MM.1S (cell line): ENCODE measurements around the gene MAGI1.

ENCODE experiments used
- DNase-seq: peaks from one replicate; pipeline ENCODE4 v3.0.0-alpha.2; 2015
- H2AFZ ChIP-seq: fragments of 300-600 bp; sonication (generic); 2 replicates; pipeline ENCODE4 v1.6.0; 2016; ENCODE audit warnings: antibody characterized with exemption, low read length
- H3F3A ChIP-seq: fragments of 300-600 bp; sonication (generic); 2 replicates; pipeline ENCODE4 v1.6.1; 2016; ENCODE audit warnings: mild to moderate bottlenecking, antibody characterized with exemption, low read length, moderate library complexity, mixed read lengths; ENCODE audit not compliant: insufficient read depth
- H3K27ac ChIP-seq: fragments of 300-600 bp; sonication (generic); 2 replicates; pipeline ENCODE4 v1.5.1; 2016; ENCODE audit warnings: mild to moderate bottlenecking, low read length
- H3K27me3 ChIP-seq: fragments of 300-600 bp; sonication (generic); replicated peaks from 2 replicates; pipeline ENCODE4 v1.6.0; 2016; ENCODE audit warnings: low read length; ENCODE audit not compliant: insufficient read depth
- H3K36me3 ChIP-seq: fragments of 300-600 bp; sonication (generic); replicated peaks from 2 replicates; pipeline ENCODE4 v1.6.1; 2016; ENCODE audit warnings: mild to moderate bottlenecking, low read length, mixed read lengths; ENCODE audit not compliant: insufficient read depth
- H3K4me1 ChIP-seq: fragments of 300-600 bp; sonication (generic); 2 replicates; pipeline ENCODE4 v1.6.1; 2016; ENCODE audit warnings: low read length, mixed read lengths
- H3K4me2 ChIP-seq: fragments of 300-600 bp; sonication (generic); 2 replicates; pipeline ENCODE4 v1.6.0; 2016; ENCODE audit warnings: low read depth, low read length
- H3K4me3 ChIP-seq: fragments of 300-600 bp; sonication (generic); 2 replicates; pipeline ENCODE4 v1.5.1; 2016; ENCODE audit warnings: low read length, mixed read lengths
- H3K79me2 ChIP-seq: fragments of 300-600 bp; sonication (generic); 2 replicates; pipeline ENCODE4 v1.6.1; 2016; ENCODE audit warnings: mixed run types, low read length, mixed read lengths
- H3K9ac ChIP-seq: fragments of 300-600 bp; sonication (generic); 2 replicates; pipeline ENCODE4 v1.6.1; 2016; ENCODE audit warnings: low read length, mixed read lengths
- H3K9me2 ChIP-seq: fragments of 300-600 bp; sonication (generic); replicated peaks from 2 replicates; pipeline ENCODE4 v1.6.1; 2016; ENCODE audit warnings: mild to moderate bottlenecking, low read length, mixed read lengths; ENCODE audit not compliant: insufficient read depth
- H3K9me3 ChIP-seq: fragments of 300-600 bp; sonication (generic); replicated peaks from 2 replicates; pipeline ENCODE4 v1.6.1; 2016; ENCODE audit warnings: mild to moderate bottlenecking, low read length, mixed read lengths; ENCODE audit not compliant: insufficient read depth
- H4K20me1 ChIP-seq: fragments of 300-600 bp; sonication (generic); 2 replicates; pipeline ENCODE4 v1.6.1; 2016; ENCODE audit warnings: mild to moderate bottlenecking, low read length, moderate library complexity, mixed read lengths; ENCODE audit not compliant: insufficient read depth
- CTCF ChIP-seq: fragments of 300-600 bp; sonication (generic); IDR thresholded peaks from 2 replicates; pipeline ENCODE4 v1.5.1; 2016; ENCODE audit warnings: antibody characterized with exemption, low read length, mixed read lengths
- EZH2 ChIP-seq: fragments of 300-600 bp; sonication (generic); optimal IDR thresholded peaks from 2 replicates; pipeline ENCODE3; 2017; ENCODE audit warnings: low read depth, mild to moderate bottlenecking, antibody characterized with exemption, low read length, mixed read lengths
- EZH2phosphoT487 ChIP-seq: fragments of 300-600 bp; sonication (generic); IDR thresholded peaks from 2 replicates; pipeline ENCODE4 v1.6.1; 2018; ENCODE audit warnings: antibody characterized with exemption, low read length

Gene MAGI1

DNA sequence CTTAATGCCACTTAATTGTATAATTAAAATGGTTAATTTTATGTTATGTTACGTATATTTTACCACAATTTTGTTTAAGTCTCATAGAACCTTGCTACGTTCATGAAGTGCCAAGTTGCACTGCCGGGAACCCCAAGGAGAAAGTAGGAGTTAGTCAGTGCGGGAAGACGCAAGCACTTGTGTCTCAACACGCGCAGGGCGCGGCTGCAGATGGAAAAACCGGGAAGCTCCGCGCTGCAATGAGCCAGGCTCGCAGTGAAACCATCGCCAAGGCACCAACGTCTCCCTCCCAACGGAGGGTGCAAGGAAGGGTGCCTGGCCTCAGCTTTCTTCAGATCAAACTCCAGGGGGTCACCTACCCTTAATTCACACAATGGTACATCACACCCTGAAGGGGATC lies 21.6 kb downstream of the MAGI1 start:
- H3K9me2 ChIP-seq, result no peaks in the 10 kb centered on the region

GRCh38 chr3:66015841-66016240 lies 22.9 kb downstream of the MAGI1 start:
- Histone ChIP-seq H2AFZ (no peak overlapping the region), H3K27me3 (no peaks in the 10 kb centered on the region), H3K9me3 (no peaks in the 10 kb centered on the region), H3K36me3 (no peaks in the 10 kb centered on the region), H3K79me2 (no peaks in the 10 kb centered on the region), H3F3A (no peaks in the 10 kb centered on the region), H3K4me2 (no peak overlapping the region), H3K9ac (no peak overlapping the region), H3K27ac (no peak overlapping the region), H4K20me1 (no peaks in the 10 kb centered on the region), H3K9me2 (no peaks in the 10 kb centered on the region), H3K4me3 (no peak overlapping the region), H3K4me1 (no peaks in the 10 kb centered on the region)
- TF ChIP-seq EZH2phosphoT487 (no peak), EZH2 (no peak), CTCF (no peak)
- no peak for DNase-seq

More for the DNA sequence above, 21.6 kb downstream of the MAGI1 start:
- no peak for DNase-seq
- H3K4me3 ChIP-seq, result no peak overlapping the region
- no peaks in the 10 kb centered on the region for H3F3A ChIP-seq
- TF ChIP-seq EZH2 (no peak), EZH2phosphoT487 (no peak), CTCF (no peak)
- no peak overlapping the region for H3K4me2 ChIP-seq
- no peak overlapping the region for H3K9ac ChIP-seq
- no peak overlapping the region for H2AFZ ChIP-seq
- H3K4me1 ChIP-seq, result no peaks in the 10 kb centered on the region
- H3K27me3 ChIP-seq, result no peaks in the 10 kb centered on the region
- no peaks in the 10 kb centered on the region for H3K36me3 ChIP-seq
- no peak overlapping the region for H3K27ac ChIP-seq
- H3K9me3 ChIP-seq, result no peaks in the 10 kb centered on the region
- no peaks in the 10 kb centered on the region for H4K20me1 ChIP-seq
- no peaks in the 10 kb centered on the region for H3K79me2 ChIP-seq

- Histone ChIP-seq H2AFZ (no peak overlapping the region), H3K9ac (no peak overlapping the region), H3K79me2 (no peaks in the 10 kb centered on the region), H3K9me2 (no peaks in the 10 kb centered on the region), H3K36me3 (no peaks in the 10 kb centered on the region), H3K27me3 (no peaks in the 10 kb centered on the region), H3K4me3 (no peak overlapping the region), H3F3A (no peaks in the 10 kb centered on the region), H3K9me3 (no peaks in the 10 kb centered on the region), H3K4me1 (no peaks in the 10 kb centered on the region), H3K4me2 (no peak overlapping the region), H4K20me1 (no peaks in the 10 kb centered on the region), H3K27ac (no peak overlapping the region)
- TF ChIP-seq CTCF (no peak), EZH2phosphoT487 (no peak), EZH2 (no peak)
- DNase-seq, result no peak
Observed at GRCh38 chr3:66014651-66015050, 24.1 kb downstream of the MAGI1 start.
